Small intestine (tissue), 7 donors: ENCODE results near the gene GBX2. TPM values are rescaled to one million over a fixed set of nuclear protein-coding genes. Genes with fewer than 3 reads are reported as not detected.
"Not testable (repeated sequence)": the region's sequence is repeated elsewhere in the genome, so short reads cannot be mapped to it uniquely, and the experiment has no call there.

Experiments
- DNase-seq, 2 donors: peaks; one replicate each; pipeline versions ENCODE4 v3.0.0 to v3.0.0-alpha.2; 2013
- FAIRE-seq: peaks from 2 replicates; lab custom pipeline; 2012; peaks lifted over from hg19 to GRCh38; lab: Jason Lieb, UNC
- H3K27ac ChIP-seq, 3 donors: one replicate each; pipeline ENCODE4 v1.5.1; 2013; ENCODE audit warnings: low read length in 2 of 3, mild to moderate bottlenecking in 2 of 3, control low read depth in 1 of 3, inconsistent platforms in 1 of 3, low read depth in 1 of 3, moderate library complexity in 1 of 3
- H3K27me3 ChIP-seq, 3 donors: one replicate each; pipeline ENCODE4 v1.6.1; 2013; ENCODE audit warnings: low read length in 3 of 3, inconsistent platforms in 1 of 3; ENCODE audit not compliant: control insufficient read depth in 3 of 3, insufficient read depth in 3 of 3
- H3K36me3 ChIP-seq, 3 donors: one replicate each; pipeline ENCODE4 v1.6.1; 2013; ENCODE audit warnings: low read length in 3 of 3, inconsistent platforms in 1 of 3, low read depth in 1 of 3, mild to moderate bottlenecking in 1 of 3, moderate library complexity in 1 of 3; ENCODE audit not compliant: control insufficient read depth in 3 of 3, insufficient read depth in 2 of 3
- H3K4me1 ChIP-seq, 3 donors: one replicate each; pipeline ENCODE4 v1.6.1; 2013; ENCODE audit warnings: low read length in 2 of 3, inconsistent platforms in 1 of 3, low read depth in 1 of 3, mild to moderate bottlenecking in 1 of 3, moderate library complexity in 1 of 3; ENCODE audit not compliant: control insufficient read depth in 3 of 3, insufficient read depth in 2 of 3
- H3K4me3 ChIP-seq, 3 donors: one replicate each; pipeline ENCODE4 v1.5.1; 2013; ENCODE audit warnings: low read length in 3 of 3, control low read depth in 1 of 3, inconsistent platforms in 1 of 3, low read depth in 1 of 3, mild to moderate bottlenecking in 1 of 3, moderate library complexity in 1 of 3
- H3K9me3 ChIP-seq, 2 donors: one replicate each; pipeline ENCODE4 v1.6.1; 2013; ENCODE audit warnings: low read depth in 1 of 2, low read length in 1 of 2; ENCODE audit not compliant: control insufficient read depth in 2 of 2, insufficient read depth in 1 of 2
- WGBS, 3 donors: extraction: QIAGEN DNeasy Blood & Tissue Kit; methylation state at CpG; one replicate each; pipeline ENCODE4 v1.1.7; 2013; 5-methylcytosine and 5-hydroxymethylcytosine counted together
- polyA plus RNA-seq, 4 donors: library from polyadenylated mRNA; stranded (reverse) in 3 of 4; unstranded in 1 of 4; fragments of 200-250 nt in 3 of 4; fragments of 120-200 nt in 1 of 4; gene quantifications; one replicate each; pipeline versions ENCODE4 v1.2.1 to v1.2.3, GENCODE V29; 2013
- donor health status: healthy with polysubstance abuse.
- donor health status: control.
- donor health status: control.
- donor health status: Bipolar disorder and iron deficiency.
- donor health status: healthy.

GBX2 gene
- polyA plus RNA-seq, 4 donors: not detected

GRCh38 chr2:236157815-236158498, 10.2 kb downstream of the GBX2 start:
- H3K9me3 ChIP-seq: peaks cover 0 to 5% of the 10 kb centered on the region in 2 donors
- DNase-seq (no peak), FAIRE-seq (no peak)
- no peak overlapping the region for H3K4me3 ChIP-seq
- H3K27ac ChIP-seq: no peak overlapping the region
- H3K27me3 ChIP-seq: peaks cover 14 to 76% (median 28%) of the 10 kb centered on the region in 3 donors
- H3K4me1 ChIP-seq: no peaks in the 10 kb centered on the region
- 80 to 86% (median 86%) methylated on average over 10 of the region's 10 CpGs for WGBS, 3 donors
- H3K36me3 ChIP-seq: no peaks in the 10 kb centered on the region

DNA sequence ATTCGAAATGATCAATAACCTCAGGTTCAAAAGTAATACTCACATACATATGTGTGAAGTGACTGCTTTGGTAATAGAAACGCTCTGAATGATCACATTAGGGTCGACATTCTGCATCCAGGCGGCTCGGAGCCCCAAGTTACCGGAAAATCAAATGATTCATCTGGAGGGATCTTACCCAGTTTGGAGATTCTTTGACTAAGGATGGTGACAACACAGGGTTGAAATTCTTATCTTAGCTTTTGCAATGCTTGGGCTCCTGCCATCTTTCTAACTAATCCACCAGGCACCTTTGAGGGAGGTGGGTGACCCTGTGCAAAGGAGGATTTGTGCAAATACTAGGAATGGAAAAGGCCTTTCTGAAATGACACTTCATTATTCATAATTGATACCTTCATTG, 10.8 kb downstream of the GBX2 start:
- FAIRE-seq: no peak
- Histone ChIP-seq H3K36me3 (no peaks in the 10 kb centered on the region), H3K27ac (no peak overlapping the region), H3K9me3 (peaks cover 0 to 8% of the 10 kb centered on the region in 2 donors), H3K4me3 (no peak overlapping the region), H3K4me1 (no peaks in the 10 kb centered on the region), H3K27me3 (peaks cover 12 to 70% (median 27%) of the 10 kb centered on the region in 3 donors)
- DNase-seq: no peak
- WGBS, 3 donors: 81 to 85% (median 83%) methylated on average over 6 of the region's 6 CpGs

DNA sequence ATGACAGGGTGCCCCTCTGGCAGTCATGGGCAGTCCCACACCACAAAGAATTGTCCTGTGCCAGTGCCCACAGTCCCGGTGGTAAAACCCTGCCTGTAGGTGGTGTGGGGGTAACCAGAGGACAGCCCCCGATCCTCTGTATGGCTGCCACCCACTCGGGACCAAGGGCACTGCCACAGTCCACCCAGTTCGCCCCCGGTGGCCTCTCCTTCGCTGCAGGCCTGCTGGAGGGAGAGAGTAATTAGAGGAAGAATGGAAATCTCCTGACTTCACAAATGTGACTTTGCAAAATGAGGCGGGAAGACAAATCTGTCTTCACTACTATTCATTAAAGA, 11.4 kb downstream of the GBX2 start:
- Histone ChIP-seq H3K27me3 (peaks cover 8 to 65% (median 22%) of the 10 kb centered on the region in 3 donors), H3K4me3 (no peak overlapping the region), H3K4me1 (no peaks in the 10 kb centered on the region), H3K36me3 (no peaks in the 10 kb centered on the region), H3K9me3 (peaks cover 0 to 9% of the 10 kb centered on the region in 2 donors), H3K27ac (no peak overlapping the region)
- WGBS, 3 donors: 77 to 82% (median 81%) methylated on average over 7 of the region's 7 CpGs
- DNase-seq (no peak), FAIRE-seq (no peak)

GRCh38 chr2:236156095-236156859, 11.9 kb downstream of the GBX2 start:
- Histone ChIP-seq H3K27me3 (peaks cover 8 to 59% (median 17%) of the 10 kb centered on the region in 3 donors), H3K36me3 (no peaks in the 10 kb centered on the region), H3K4me3 (no peak overlapping the region), H3K4me1 (no peaks in the 10 kb centered on the region), H3K27ac (no peak overlapping the region), H3K9me3 (peaks cover 0 to 9% of the 10 kb centered on the region in 2 donors)
- FAIRE-seq (no peak), DNase-seq (no peak)
- 77 to 86% (median 80%) methylated on average over 16 of the region's 16 CpGs for WGBS, 3 donors

GRCh38 chr2:236155406-236155805, 12.8 kb downstream of the GBX2 start:
- 75 to 83% (median 82%) methylated on average over 3 of the region's 3 CpGs for WGBS, 3 donors
- no peak for FAIRE-seq

DNA sequence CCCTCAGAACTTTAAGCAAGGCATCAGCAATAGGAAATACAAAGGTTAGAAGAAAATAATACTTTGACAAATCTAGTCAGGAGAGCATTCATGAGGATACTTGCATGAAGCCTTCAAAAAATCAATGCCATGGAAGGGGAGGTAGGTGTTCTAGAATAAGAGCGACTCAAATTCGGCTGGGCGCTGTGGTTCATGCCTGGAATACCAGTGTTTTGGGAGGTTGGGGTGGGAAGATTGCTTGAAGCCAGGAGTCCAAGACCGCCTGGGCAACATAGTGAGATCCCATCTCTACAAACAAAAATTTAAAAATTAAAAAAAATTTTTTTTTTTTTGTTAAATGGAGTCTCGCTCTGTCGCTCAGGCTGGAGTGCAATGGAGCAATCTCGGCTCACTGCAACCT, 21.8 kb downstream of the GBX2 start:
- WGBS, 3 donors: 94 to 96% (median 94%) methylated on average over 7 of the region's 7 CpGs

More at GRCh38 chr2:236155406-236155805, 12.8 kb downstream of the GBX2 start:
- H3K27me3 ChIP-seq: peaks cover 6 to 50% (median 9%) of the 10 kb centered on the region in 3 donors
- H3K27ac ChIP-seq: no peak overlapping the region
- H3K4me1 ChIP-seq: no peaks in the 10 kb centered on the region
- H3K9me3 ChIP-seq: peaks cover 0 to 9% of the 10 kb centered on the region in 2 donors
- no peak for DNase-seq
- H3K4me3 ChIP-seq: no peak overlapping the region
- no peaks in the 10 kb centered on the region for H3K36me3 ChIP-seq

DNA sequence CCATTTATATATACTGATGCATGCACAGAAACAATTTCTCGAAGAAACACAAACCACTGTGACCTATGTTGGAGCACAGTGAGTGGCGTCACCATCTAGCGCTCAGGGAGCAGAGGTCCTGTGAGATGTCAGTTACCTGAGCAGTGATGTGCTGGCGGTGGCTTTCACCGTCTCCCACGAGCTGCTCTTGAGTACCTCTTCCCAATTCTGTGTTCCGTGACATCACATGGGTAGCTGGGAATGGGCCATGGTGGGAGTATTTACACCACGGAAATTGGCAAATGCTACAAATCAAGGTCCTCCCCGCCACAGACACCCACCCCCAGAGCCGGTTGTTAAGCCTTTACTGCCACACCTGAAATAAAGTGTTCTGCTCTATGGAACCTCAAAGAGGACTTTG, 24.4 kb downstream of the GBX2 start:
- Histone ChIP-seq H3K4me3 (no peak overlapping the region), H3K36me3 (no peaks in the 10 kb centered on the region), H3K27me3 (peaks cover 0 to 16% (median 8%) of the 10 kb centered on the region in 3 donors), H3K9me3 (peaks cover 0 to 3% of the 10 kb centered on the region in 2 donors), H3K27ac (no peak overlapping the region), H3K4me1 (no peaks in the 10 kb centered on the region)
- no peak for FAIRE-seq
- WGBS, 3 donors: 81 to 88% (median 86%) methylated on average over 10 of the region's 10 CpGs
- no peak for DNase-seq

More for the DNA sequence above, 21.8 kb downstream of the GBX2 start:
- peaks cover 0 to 6% of the 10 kb centered on the region in 2 donors for H3K9me3 ChIP-seq
- peaks cover 0 to 14% (median 8%) of the 10 kb centered on the region in 3 donors for H3K27me3 ChIP-seq
- no peaks in the 10 kb centered on the region for H3K4me1 ChIP-seq
- H3K27ac ChIP-seq: no peak overlapping the region
- DNase-seq (no peak), FAIRE-seq (no peak)
- H3K36me3 ChIP-seq: no peaks in the 10 kb centered on the region
- no peak overlapping the region for H3K4me3 ChIP-seq

GRCh38 chr2:236141616-236142015, 26.6 kb downstream of the GBX2 start:
- H3K36me3 ChIP-seq, H3K4me3 ChIP-seq, H3K9me3 ChIP-seq, H3K27ac ChIP-seq, H3K4me1 ChIP-seq, FAIRE-seq, DNase-seq: not testable (repeated sequence)
- 87 to 93% (median 90%) methylated on average over 11 of the region's 11 CpGs for WGBS, 3 donors
- H3K27me3 ChIP-seq: peaks cover 0 to 16% (median 8%) of the 10 kb centered on the region in 3 donors
